KMS-11 (cell line): ENCODE data around the gene OR6C6.
A peak's percentile ranks its signal among the peaks of the same experiment; 100 is the strongest.
"Not testable (repeated sequence)": the region's sequence is repeated elsewhere in the genome, so short reads cannot be mapped to it uniquely, and the experiment has no call there.

Experiments used
- H2AFZ ChIP-seq: fragments of 200-600 bp; sonication (generic); 2 replicates; pipeline ENCODE4 v1.6.1; 2016; ENCODE audit warnings: antibody characterized with exemption, mixed run types, low read depth
- H3K27ac ChIP-seq: fragments of 200-600 bp; sonication (generic); 2 replicates; pipeline ENCODE4 v1.6.1; 2016; ENCODE audit warnings: mild to moderate bottlenecking, mixed run types
- H3K27me3 ChIP-seq: fragments of 200-600 bp; sonication (generic); 2 replicates; pipeline ENCODE4 v1.6.1; 2017; ENCODE audit warnings: mild to moderate bottlenecking, low read depth, mixed run types, moderate library complexity; ENCODE audit not compliant: insufficient read depth
- H3K36me3 ChIP-seq: fragments of 200-600 bp; sonication (generic); 2 replicates; pipeline ENCODE4 v1.6.1; 2017; ENCODE audit warnings: mild to moderate bottlenecking, mixed run types; ENCODE audit not compliant: insufficient read depth
- H3K4me1 ChIP-seq: fragments of 200-600 bp; sonication (generic); 2 replicates; pipeline ENCODE4 v1.6.1; 2016; ENCODE audit warnings: mild to moderate bottlenecking, low read depth, mixed run types; ENCODE audit not compliant: poor library complexity, severe bottlenecking
- H3K4me2 ChIP-seq: fragments of 200-600 bp; sonication (generic); 2 replicates; pipeline ENCODE4 v1.7.0; 2016; ENCODE audit warnings: mild to moderate bottlenecking, mixed run types
- H3K4me3 ChIP-seq: fragments of 200-600 bp; sonication (generic); IDR thresholded peaks from 2 replicates; pipeline ENCODE4 v1.6.1; 2017; ENCODE audit warnings: low read depth, low read length, mixed read lengths; ENCODE audit not compliant: insufficient read depth
- H3K79me2 ChIP-seq: fragments of 200-600 bp; sonication (generic); 2 replicates; pipeline ENCODE4 v1.6.1; 2016; ENCODE audit warnings: low read depth, mixed run types; ENCODE audit not compliant: insufficient read depth
- H3K9ac ChIP-seq: fragments of 200-600 bp; sonication (generic); 2 replicates; pipeline ENCODE4 v1.6.1; 2016; ENCODE audit warnings: mild to moderate bottlenecking, mixed run types
- H4K20me1 ChIP-seq: fragments of 200-600 bp; sonication (generic); 2 replicates; pipeline ENCODE4 v1.6.1; 2016; ENCODE audit warnings: mild to moderate bottlenecking, mixed run types; ENCODE audit not compliant: insufficient read depth
- CTCF ChIP-seq: fragments of 200-600 bp; sonication (generic); conservative IDR thresholded peaks from 2 replicates; pipeline ENCODE4 v1.6.1; 2017; ENCODE audit warnings: low read depth, mild to moderate bottlenecking, antibody characterized with exemption, low read length, moderate library complexity, mixed read lengths

OR6C6 gene

GRCh38 chr12:55296469-55296868, at the start of gene OR6C6:
OR6C6 (minus strand) TSS chr12:55296569; CDS start chr12:55295232, 1,337 bp downstream.
- no peak within 1 kb of the TSS for H3K9ac ChIP-seq
- no peak within 1 kb of the TSS for H3K27ac ChIP-seq
- no peak within 1 kb of the TSS for H3K4me2 ChIP-seq
- H3K4me3 ChIP-seq = no peak within 1 kb of the TSS
- no peaks in the 10 kb centered on the region for H3K79me2 ChIP-seq
- no peaks in the 10 kb centered on the region for H3K4me1 ChIP-seq
- H2AFZ ChIP-seq = no peak within 1 kb of the TSS
- no peaks in the 10 kb centered on the region for H3K27me3 ChIP-seq
- H3K36me3 ChIP-seq = no peaks in the 10 kb centered on the region
- no peak for TF ChIP-seq CTCF
- no peaks in the 10 kb centered on the region for H4K20me1 ChIP-seq

GRCh38 chr12:55336002-55336401, 39.6 kb upstream of the OR6C6 start:
- H3K36me3 ChIP-seq = no peaks in the 10 kb centered on the region
- H3K4me2 ChIP-seq = peak overlapping the region; percentile 4
- no peak for TF ChIP-seq CTCF
- no peak overlapping the region for H3K4me3 ChIP-seq
- H3K79me2 ChIP-seq = no peaks in the 10 kb centered on the region
- peak overlapping the region; percentile 4; the same call in 1 of the 2 replicates for H3K9ac ChIP-seq
- H3K27ac ChIP-seq = no peak overlapping the region
- H3K4me1 ChIP-seq = no peaks in the 10 kb centered on the region
- H4K20me1 ChIP-seq = no peaks in the 10 kb centered on the region
- peak overlapping the region; percentile 4; the same call in 1 of the 2 replicates for H2AFZ ChIP-seq
- no peaks in the 10 kb centered on the region for H3K27me3 ChIP-seq

- Histone ChIP-seq H4K20me1 (no peaks in the 10 kb centered on the region; the same call in 1 of the 2 replicates), H3K27ac (no peak within 1 kb of the TSS), H3K9ac (no peak within 1 kb of the TSS), H3K27me3 (no peaks in the 10 kb centered on the region), H3K36me3 (no peaks in the 10 kb centered on the region), H3K4me3 (no peak within 1 kb of the TSS), H3K79me2 (no peaks in the 10 kb centered on the region), H2AFZ (no peak within 1 kb of the TSS), H3K4me2 (no peak within 1 kb of the TSS), H3K4me1 (peaks cover 10% of the 10 kb centered on the region)
- TF ChIP-seq CTCF = no peak
Observed at GRCh38 chr12:55330446-55330845, 34.1 kb upstream of the OR6C6 start, which contains the start of gene OR6C3. OR6C3 (plus strand) TSS chr12:55330746; CDS start chr12:55331701, 955 bp downstream.

GRCh38 chr12:55325801-55326200, 29.4 kb upstream of the OR6C6 start:
- not testable (repeated sequence) for H3K36me3 ChIP-seq, H3K4me3 ChIP-seq, H2AFZ ChIP-seq, H3K79me2 ChIP-seq, H3K9ac ChIP-seq, H3K27me3 ChIP-seq, H3K27ac ChIP-seq, H3K4me1 ChIP-seq, H4K20me1 ChIP-seq, H3K4me2 ChIP-seq

- Histone ChIP-seq H3K9ac (no peak overlapping the region), H3K4me2 (no peak overlapping the region), H3K27ac (no peak overlapping the region), H3K36me3 (no peaks in the 10 kb centered on the region), H3K4me1 (no peaks in the 10 kb centered on the region), H2AFZ (no peak overlapping the region), H3K27me3 (no peaks in the 10 kb centered on the region), H3K79me2 (no peaks in the 10 kb centered on the region), H3K4me3 (no peak overlapping the region), H4K20me1 (no peaks in the 10 kb centered on the region)
- TF ChIP-seq CTCF = no peak
Observed at GRCh38 chr12:55320201-55320600, 23.8 kb upstream of the OR6C6 start.
